Urinary bladder (tissue), 4 donors: Measurements from ENCODE around the gene FHOD3. TPM values are rescaled to one million over a fixed set of nuclear protein-coding genes. Genes with fewer than 3 reads are reported as not detected.

ENCODE experiments used
- DNase-seq: peaks from one replicate; pipeline ENCODE4 v3.0.0-alpha.2; 2015; ENCODE audit errors: extremely low spot score
- H3K27ac ChIP-seq: one replicate; pipeline ENCODE4 v1.5.1; 2013; ENCODE audit warnings: low read depth, mild to moderate bottlenecking, moderate library complexity
- H3K36me3 ChIP-seq: one replicate; pipeline ENCODE4 v1.6.1; 2013; ENCODE audit warnings: mild to moderate bottlenecking, moderate library complexity; ENCODE audit not compliant: insufficient read depth
- H3K4me1 ChIP-seq: one replicate; pipeline ENCODE4 v1.6.1; 2013; ENCODE audit warnings: mild to moderate bottlenecking, moderate library complexity; ENCODE audit not compliant: insufficient read depth
- H3K4me3 ChIP-seq: one replicate; pipeline ENCODE4 v1.5.1; 2013; ENCODE audit warnings: low read depth, low read length
- WGBS: extraction: QIAGEN DNeasy Blood & Tissue Kit; methylation state at CpG from one replicate; pipeline ENCODE4 v1.1.7; 2013; 5-methylcytosine and 5-hydroxymethylcytosine counted together
- polyA plus RNA-seq: library from polyadenylated mRNA; stranded (reverse); fragments of 200-250 nt; gene quantifications from one replicate; pipeline ENCODE4 v1.2.3, GENCODE V29; 2013
- total RNA-seq: library from RNA; depleted of rRNA; stranded (reverse); fragments of >200 nt; gene quantifications from one replicate; pipeline ENCODE4 v1.2.3, GENCODE V29; 2014
- donor health status: healthy with polysubstance abuse.
- donor health status: healthy.

The FHOD3 gene
- total and polyA plus RNA-seq, 2 donors: 27.2 to 35.4 TPM

DNA sequence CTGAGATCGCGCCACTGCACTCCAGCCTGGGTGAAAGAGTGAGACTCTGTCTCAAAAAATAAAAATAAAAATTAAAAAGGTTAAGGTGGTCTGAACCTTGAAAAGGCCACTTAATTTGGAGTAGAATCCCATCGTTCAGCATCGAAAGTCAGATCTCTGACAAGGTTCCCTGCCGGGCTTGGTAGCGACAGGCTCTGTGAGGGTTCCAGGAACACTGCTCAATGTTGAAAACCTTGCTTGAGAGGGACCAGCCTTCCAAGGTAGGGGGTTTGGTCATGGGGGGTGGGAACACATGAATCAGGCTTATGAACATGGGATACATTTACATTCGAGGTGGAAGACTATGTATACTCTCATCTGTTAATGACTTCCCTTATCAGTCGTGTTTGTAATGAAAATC is 232.2 kb downstream of the FHOD3 start:
- no peak for DNase-seq
- Histone ChIP-seq H3K4me3 (no peak overlapping the region), H3K27ac (no peak overlapping the region), H3K36me3 (no peaks in the 10 kb centered on the region), H3K4me1 (no peaks in the 10 kb centered on the region)
- 88% methylated on average over 8 of the region's 8 CpGs for WGBS

DNA sequence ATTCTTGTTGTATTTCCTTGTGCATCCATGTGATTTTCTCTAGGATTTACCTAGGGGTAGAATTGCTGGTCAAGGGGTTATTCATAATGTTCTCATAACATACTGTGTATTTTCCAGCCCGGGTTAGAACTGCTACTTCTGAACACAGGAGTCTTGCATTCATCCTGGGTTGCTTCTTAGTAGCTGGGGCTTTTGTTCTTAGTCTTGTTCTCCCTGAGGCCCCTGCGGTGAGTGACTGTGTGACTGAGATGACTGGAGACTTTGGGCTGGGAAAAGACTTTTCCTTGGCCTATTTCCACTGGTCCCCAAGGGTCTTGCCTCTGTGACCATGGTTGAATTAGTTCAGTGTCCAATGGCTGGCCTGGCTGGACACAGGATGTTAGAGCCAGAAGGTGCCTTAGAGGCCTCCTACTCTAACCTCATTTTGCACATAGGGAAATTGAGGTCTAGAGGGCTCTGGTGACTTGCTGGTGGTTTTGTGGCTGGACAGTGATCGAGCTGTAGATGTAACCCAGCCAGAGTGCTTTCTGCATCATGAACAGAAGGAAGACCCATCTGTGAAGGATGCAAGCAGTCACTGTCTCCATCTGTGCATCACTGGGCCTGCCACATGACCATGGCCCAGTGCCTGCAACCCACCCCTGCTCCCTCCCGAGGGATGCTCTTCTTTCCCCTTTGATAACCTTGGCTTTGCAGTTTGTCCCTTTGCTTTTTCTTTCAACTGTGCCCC is 233.3 kb downstream of the FHOD3 start:
- no peaks in the 10 kb centered on the region for H3K4me1 ChIP-seq
- WGBS: 88% methylated on average over 4 of the region's 4 CpGs
- DNase-seq: no peak
- no peak overlapping the region for H3K4me3 ChIP-seq
- no peaks in the 10 kb centered on the region for H3K36me3 ChIP-seq
- no peak overlapping the region for H3K27ac ChIP-seq

DNA sequence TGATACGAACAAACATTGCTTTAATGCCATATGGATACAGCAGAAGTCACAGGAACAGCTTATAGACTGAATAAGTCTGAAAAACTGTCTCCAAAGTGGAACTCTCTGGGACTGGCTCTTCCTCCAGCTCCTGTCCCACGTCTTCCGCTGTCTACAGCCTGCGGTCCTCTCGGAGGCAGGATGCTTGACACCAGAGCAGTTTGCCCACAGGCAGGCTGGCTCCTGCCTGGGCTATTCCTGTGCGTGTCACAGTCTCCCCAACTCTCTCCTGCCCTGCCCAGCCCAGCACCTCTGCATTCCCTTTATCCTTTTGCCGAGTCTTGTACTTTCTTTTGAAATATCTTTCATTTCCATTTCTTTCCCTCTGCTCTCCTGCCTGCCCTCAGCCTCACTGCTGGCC is 234.1 kb downstream of the FHOD3 start:
- Histone ChIP-seq H3K4me1 (no peaks in the 10 kb centered on the region), H3K4me3 (no peak overlapping the region), H3K36me3 (no peaks in the 10 kb centered on the region), H3K27ac (no peak overlapping the region)
- WGBS: 95% methylated on average over 7 of the region's 7 CpGs
- DNase-seq: no peak

DNA sequence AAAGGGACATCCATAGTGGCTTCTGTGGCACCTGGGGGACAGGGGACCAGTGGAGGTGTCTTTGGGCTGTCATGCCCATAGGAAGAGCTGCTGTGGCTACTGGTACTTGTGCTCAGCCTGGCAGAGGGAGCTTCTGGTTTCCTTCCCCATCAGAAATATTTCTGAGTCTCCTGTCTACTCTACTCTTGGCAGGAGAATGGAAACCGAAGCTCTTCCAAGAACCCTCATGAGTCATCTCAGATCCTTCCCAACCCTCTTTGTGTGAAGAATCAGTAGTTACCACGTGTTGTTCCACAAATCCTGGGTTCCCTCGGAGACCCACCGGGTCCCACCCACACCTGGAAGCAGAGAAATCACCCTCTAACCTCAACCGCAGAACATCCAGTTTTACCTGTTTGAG is 234.9 kb downstream of the FHOD3 start:
- no peak overlapping the region for H3K27ac ChIP-seq
- H3K4me3 ChIP-seq: no peak overlapping the region
- H3K36me3 ChIP-seq: no peaks in the 10 kb centered on the region
- DNase-seq: no peak
- H3K4me1 ChIP-seq: no peaks in the 10 kb centered on the region
- WGBS: 76% methylated on average over 5 of the region's 5 CpGs

DNA sequence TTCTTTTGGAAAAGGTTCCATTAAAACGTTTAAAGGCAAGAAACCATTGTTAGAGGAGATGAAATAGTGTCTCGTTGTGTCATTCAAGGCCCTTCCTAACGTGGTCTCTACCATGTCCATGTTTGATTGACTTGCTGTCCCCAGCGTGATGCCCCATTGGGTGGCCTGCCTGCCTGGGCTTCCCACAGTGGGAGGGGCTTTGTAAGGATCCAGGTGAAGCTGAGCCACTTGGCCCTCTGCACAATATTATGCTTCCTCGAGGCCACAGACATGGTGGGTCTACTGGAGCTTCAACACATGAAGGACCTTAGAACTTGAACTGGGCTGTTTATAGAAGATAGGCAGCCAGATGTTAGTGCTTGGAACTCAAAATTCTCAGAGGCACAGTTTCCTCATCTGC is 235.3 kb downstream of the FHOD3 start:
- H3K27ac ChIP-seq: no peak overlapping the region
- H3K4me3 ChIP-seq: no peak overlapping the region
- H3K4me1 ChIP-seq: no peaks in the 10 kb centered on the region
- 90% methylated on average over 5 of the region's 5 CpGs for WGBS
- DNase-seq: no peak
- no peaks in the 10 kb centered on the region for H3K36me3 ChIP-seq

DNA sequence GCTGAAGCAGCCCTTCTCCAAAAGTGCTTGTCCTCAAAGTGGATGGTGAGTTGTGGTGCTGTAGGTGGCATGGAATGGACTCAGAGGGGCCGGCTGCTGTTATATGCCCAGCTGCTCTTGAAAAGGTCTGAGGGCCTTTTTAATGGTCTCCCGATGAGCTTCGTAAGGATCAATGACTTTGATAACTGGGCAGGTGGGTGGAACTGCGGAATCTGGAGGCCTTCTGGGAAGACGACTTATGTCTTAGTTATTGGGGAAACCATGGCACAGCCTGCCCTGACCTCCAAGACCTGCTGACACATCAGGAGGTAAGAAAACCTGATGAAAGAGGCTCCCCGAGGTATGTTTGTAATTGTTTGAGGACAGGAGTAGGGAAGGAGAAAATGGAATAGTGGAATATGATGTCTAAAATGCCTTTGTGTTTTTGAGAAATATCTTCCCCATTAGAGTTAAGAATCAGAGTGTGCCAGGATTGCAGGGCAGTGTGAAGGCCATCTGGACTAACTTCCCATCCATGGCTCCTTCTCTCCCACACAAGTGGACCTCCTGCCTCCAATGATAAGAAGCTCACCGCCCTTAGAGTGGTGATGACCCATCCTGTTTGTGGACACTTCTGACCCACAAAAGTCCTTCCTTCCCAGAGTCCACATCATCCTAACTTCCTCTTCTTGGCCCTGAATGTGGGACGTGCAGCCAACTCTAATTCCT is 236.1 kb downstream of the FHOD3 start:
- DNase-seq: no peak
- Histone ChIP-seq H3K4me3 (no peak overlapping the region), H3K27ac (no peak overlapping the region), H3K36me3 (no peaks in the 10 kb centered on the region), H3K4me1 (no peaks in the 10 kb centered on the region)
- 93% methylated on average over 8 of the region's 8 CpGs for WGBS

DNA sequence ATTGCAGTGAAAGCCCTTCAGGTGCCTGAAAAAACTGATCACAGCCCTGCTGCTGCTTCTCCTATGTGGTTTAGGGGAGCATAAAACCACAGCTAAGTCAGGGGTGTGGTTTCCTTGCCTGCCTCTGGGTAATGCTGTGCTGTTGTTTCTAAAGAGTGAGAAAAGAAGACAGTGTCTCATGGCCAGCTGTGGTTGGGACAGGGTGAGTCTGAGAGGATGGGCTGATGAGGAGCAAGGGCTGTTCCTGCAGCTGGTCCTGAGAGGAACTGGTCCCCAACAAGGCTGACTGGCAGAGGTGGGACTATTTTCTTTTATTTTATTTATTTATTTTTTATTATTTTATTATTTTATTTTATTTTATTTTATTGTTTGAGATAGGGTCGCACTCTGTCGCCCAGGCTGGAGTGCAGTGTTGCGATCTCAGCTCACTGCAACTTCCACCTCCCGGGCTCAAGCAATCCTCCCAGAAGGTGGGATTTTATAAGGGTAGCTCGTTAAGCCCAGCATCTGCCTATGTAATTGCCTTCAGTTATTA is 236.7 kb downstream of the FHOD3 start:
- Histone ChIP-seq H3K36me3 (no peaks in the 10 kb centered on the region), H3K4me3 (no peak overlapping the region), H3K27ac (no peak overlapping the region), H3K4me1 (no peaks in the 10 kb centered on the region)
- WGBS: 92% methylated on average over 5 of the region's 5 CpGs
- DNase-seq: no peak

DNA sequence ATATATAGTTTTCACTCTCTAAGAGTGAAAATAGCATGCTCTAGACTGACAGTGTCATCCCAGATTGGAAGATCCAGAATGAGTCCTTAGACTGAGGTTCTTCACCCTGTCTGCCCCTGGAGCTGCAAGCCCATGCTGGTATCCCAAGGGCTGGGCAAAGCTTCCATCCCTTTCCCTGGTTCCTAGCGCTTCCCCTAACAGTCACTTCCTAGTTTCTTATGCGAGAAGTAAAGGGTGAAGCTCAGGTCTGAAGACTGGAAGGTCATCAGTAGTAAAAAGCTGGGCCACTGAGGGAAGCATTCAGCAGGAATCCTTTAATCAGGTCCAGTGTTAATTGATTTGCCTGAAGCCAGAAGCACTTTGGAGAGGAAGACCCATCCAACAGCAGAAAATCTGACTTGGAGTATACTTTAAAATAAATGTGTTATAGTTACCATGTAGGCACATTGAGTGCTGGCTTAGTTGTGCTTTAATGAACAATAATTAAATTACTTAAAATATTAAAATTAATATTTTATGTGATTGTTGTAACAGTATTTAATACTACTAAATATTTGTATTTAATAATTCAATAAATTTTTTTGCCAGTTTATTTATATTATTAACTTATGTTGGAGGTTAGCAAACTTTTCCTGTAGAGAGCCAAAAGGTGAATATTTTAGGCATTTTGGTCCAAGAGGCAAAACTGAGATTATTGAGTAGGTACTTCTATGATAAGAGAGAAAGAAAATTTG is 237.9 kb downstream of the FHOD3 start:
- DNase-seq: no peak
- WGBS: 91% methylated on average over 2 of the region's 2 CpGs
- no peak overlapping the region for H3K4me3 ChIP-seq
- H3K36me3 ChIP-seq: no peaks in the 10 kb centered on the region
- no peaks in the 10 kb centered on the region for H3K4me1 ChIP-seq
- H3K27ac ChIP-seq: no peak overlapping the region

DNA sequence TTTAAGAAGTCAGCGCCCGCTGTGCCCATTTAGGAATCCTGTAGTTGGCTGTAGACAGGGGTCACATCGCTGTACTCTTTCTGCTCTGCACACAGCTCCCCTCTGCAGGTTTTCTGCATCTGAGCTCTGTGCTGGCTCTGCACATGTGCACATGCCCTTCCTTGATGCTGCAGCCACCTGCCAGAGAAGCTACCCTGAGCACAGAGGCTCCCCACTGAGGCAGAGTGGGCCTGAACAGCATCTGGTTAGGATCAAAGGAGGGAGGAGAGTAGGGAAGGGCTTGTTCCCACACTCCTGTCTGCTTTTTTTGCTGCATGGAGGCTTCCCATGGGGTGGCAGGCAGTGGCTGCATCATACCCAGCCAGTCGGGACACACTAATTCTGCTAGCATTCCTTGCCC is 238.9 kb downstream of the FHOD3 start:
- DNase-seq: no peak
- no peaks in the 10 kb centered on the region for H3K4me1 ChIP-seq
- no peak overlapping the region for H3K4me3 ChIP-seq
- H3K36me3 ChIP-seq: no peaks in the 10 kb centered on the region
- H3K27ac ChIP-seq: no peak overlapping the region
- 90% methylated on average over 4 of the region's 4 CpGs for WGBS

DNA sequence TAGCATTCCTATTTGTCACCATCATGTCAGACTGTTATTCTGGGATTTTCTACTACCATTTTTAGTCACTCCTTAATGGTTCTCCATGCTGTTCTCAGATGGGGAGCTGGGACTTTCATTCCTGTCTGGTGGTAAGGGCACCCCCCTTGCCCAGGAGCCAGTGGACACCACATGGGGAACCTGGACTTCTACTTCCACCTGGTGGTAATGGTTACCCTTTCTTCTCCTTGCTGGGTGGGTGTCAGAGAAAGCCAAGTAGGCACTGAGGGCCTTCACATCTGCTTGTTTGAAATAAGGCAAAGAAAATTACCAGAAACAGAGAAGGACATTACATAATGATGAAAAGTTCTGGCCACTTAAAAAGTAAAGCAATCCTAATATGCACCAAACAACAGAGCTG is 239.8 kb downstream of the FHOD3 start:
- Histone ChIP-seq H3K27ac (no peak overlapping the region), H3K4me1 (no peaks in the 10 kb centered on the region), H3K36me3 (no peaks in the 10 kb centered on the region), H3K4me3 (no peak overlapping the region)
- DNase-seq: no peak

DNA sequence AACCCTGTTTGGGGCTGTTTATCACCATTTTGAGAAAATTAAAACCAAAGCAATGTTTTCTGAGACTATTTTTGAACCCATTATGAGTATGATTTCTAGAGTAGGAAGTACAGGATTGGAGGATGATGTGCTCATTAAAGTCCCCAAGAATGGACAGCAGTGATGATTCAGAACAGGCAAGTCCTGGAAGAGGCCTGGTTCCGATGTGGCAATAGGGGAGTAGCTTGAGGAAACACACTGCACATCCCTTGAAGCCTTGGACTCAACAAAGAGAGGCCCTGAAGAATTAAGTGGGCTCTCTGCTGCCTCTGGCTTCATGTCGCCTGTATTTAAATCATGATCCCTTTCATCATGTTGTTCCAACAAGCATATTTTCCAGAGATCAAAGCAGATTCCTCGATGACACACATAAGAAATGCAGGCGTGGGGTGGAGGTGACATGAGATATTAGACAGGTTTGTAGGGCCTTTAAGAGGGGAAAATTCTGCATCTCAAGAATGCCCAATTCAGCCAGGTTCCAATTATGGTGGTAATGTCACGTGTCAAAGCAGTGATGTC is 242.2 kb downstream of the FHOD3 start:
- Histone ChIP-seq H3K4me3 (no peak overlapping the region), H3K36me3 (no peaks in the 10 kb centered on the region), H3K27ac (no peak overlapping the region), H3K4me1 (no peaks in the 10 kb centered on the region)
- no peak for DNase-seq
- 83% methylated on average over 5 of the region's 5 CpGs for WGBS

DNA sequence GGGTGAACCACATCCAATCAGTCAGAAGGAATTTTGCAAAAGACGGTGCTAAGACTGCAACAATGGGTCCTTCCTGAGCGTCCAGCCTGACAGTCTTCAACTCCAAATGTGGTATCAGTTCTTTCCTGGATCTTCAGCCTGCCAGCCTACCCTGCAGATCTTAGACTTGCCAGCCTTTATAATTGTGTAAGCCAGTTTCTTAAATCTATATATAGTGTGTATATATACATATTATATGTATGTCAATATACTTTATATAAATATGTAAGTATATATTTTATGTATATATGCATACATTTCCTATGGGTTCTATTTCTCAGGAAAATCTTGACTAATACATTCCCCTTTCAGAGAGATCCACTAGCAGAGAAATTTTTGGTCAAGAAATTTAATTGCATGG is 245.5 kb downstream of the FHOD3 start:
- Histone ChIP-seq H3K27ac (no peak overlapping the region), H3K4me1 (no peaks in the 10 kb centered on the region), H3K4me3 (no peak overlapping the region), H3K36me3 (no peaks in the 10 kb centered on the region)
- WGBS: 95% methylated on average over 2 of the region's 2 CpGs
- no peak for DNase-seq

DNA sequence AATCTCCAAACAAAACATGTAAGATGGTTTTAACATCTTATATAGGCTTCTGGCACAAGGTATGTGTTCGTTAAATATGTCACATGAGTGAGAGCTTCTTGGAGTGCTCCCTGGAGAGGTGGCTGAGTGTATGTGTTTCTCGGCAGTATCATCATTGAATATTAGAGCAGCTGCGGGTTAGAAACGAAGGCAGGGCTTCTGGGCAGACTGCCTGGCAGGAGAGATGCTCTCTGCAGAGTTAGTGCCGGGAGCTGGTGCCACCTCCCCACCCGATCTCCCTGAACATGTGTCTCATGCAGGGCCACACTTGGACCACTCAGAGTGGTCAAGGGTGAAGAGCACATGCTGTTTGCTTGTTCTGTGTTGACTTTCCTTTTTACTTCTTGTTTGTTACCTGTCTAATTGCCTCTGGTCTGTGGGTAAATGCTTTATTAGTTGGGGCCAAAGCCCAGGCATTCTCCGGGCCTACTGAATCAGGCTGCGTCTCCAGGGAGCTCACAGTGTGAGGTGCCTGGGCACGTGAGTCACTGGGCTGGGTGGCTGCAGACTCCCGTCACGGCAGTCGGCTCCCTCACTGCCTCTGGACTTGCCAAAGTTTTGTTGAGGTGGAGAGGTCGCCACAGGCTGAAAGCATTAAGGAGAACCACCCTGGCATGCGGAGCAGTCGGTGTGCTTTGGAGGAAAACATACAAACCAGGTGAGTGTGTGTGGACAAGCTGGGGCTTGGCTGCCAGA is 246.6 kb downstream of the FHOD3 start:
- WGBS: 50% methylated on average over 15 of the region's 15 CpGs
- Histone ChIP-seq H3K4me1 (no peaks in the 10 kb centered on the region), H3K4me3 (no peak overlapping the region), H3K27ac (no peak overlapping the region), H3K36me3 (no peaks in the 10 kb centered on the region)
- DNase-seq: no peak
